IPS DF 6.9 (cell line): ENCODE data around the gene FZR1.

Source experiments
- DNase-seq: peaks from one replicate; pipeline ENCODE4 v3.0.0-alpha.2; 2013; ENCODE audit warnings: low read depth, low spot score
- H3K27ac ChIP-seq: one replicate; pipeline ENCODE4 v1.5.1; 2013; ENCODE audit warnings: low read length, control low read depth
- H3K27me3 ChIP-seq: 2 replicates; pipeline ENCODE4 v1.6.1; 2013; ENCODE audit warnings: mild to moderate bottlenecking, low read length; ENCODE audit not compliant: control insufficient read depth, insufficient read depth
- H3K36me3 ChIP-seq: 2 replicates; pipeline ENCODE4 v1.6.1; 2013; ENCODE audit warnings: low read length; ENCODE audit not compliant: control insufficient read depth, insufficient read depth
- H3K4me1 ChIP-seq: 2 replicates; pipeline ENCODE4 v1.6.1; 2013; ENCODE audit warnings: low read length; ENCODE audit not compliant: control insufficient read depth, insufficient read depth
- H3K4me3 ChIP-seq: 2 replicates; pipeline ENCODE4 v1.5.1; 2013; ENCODE audit warnings: mild to moderate bottlenecking, low read length
- H3K9me3 ChIP-seq: 2 replicates; pipeline ENCODE4 v1.6.1; 2013; ENCODE audit warnings: low read length, inconsistent platforms; ENCODE audit not compliant: control insufficient read depth, insufficient read depth
- WGBS: extraction: QIAGEN DNeasy Blood & Tissue Kit; methylation state at CpG from one replicate; pipeline ENCODE4 v1.1.7; 2013; ENCODE audit warnings: mixed read lengths, missing lambda C conversion rate; ENCODE audit not compliant: insufficient read length, insufficient coverage; 5-methylcytosine and 5-hydroxymethylcytosine counted together

Gene FZR1

DNA sequence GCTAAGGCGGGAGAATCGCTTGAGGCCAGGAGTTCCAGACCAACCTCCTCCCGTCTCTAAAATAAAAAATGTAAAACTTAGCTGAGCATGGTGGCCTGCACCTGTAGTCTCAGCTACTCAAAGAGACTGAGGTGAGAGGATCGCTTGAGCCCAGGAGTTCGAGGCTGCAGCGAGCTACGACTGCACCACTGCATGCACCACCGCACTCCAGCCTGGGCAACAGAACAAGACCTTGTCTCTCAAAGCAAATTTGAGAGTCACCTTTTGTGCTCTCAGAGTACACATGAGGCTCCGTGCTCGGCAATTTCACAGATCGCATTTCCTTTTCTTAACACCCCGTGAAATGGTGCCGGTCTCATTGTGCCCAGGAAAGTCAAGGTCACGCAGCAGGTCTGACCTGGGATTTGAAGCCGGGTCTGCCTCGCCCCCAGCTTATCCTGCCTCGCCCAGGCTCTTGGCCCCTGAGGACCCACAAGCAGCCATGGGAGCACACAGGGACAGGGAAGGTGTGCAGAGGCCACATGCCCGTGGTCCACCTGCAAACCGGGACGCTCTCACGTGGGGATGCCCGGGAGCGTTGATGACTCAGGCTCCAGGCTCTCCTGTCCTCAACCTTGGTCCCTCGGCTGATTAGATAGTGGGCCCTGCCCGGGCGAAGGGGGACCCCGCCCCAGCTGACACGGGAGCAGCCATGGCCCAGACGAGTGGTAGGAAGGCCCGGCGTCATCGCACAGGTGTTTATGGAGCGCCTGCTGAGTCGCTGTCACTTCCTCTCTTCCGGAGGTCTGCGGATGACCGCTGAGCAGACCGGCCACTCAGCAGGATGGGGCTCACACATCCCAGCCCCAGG lies 24.6 kb upstream of the FZR1 start:
- Histone ChIP-seq H3K4me1 (0 out of 2 replicates have a peak, but pooled peaks cover 2% of the 10 kb centered on the region), H3K36me3 (no peaks in the 10 kb centered on the region), H3K27me3 (no peaks in the 10 kb centered on the region), H3K9me3 (no peaks in the 10 kb centered on the region), H3K27ac (no peak overlapping the region), H3K4me3 (no peak overlapping the region)
- no peak for DNase-seq
- no CpG with 5 or more reads among the region's 38 CpGs for WGBS

DNA sequence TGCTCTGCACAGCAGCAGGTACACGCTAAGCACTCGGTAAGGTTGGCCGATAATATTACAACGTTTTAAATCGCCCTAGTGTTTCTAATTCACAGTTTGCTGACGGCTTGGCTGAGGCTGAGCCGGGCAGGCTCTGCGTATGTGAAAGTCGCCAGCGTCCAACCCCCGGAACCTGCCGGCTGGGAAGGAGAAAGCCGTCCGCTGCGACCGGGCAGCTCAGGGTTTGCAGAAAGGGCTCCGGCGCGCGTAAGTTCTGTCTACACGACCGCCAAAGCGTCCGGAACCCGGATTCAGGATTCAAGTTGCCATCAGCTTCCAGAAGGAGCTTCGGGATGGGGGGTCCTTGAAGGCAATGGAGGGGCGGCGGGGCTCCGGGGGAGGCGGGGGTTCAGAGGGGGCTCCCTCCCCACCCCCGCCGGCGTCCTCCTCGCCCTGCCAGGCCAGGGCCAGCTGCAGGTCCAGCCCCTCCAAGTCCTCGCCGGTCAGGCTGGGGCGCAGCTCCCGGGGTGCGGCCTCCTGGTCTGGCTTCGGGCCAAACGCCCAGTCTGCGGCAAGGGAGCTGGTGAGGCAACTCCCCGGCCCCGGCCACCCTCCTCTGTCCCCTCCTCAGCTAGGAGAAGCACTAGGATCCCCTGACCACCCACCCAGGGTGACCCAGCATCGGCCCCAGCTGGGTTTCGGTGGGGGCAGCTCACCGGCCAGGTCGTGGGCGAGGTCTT lies 23.4 kb upstream of the FZR1 start:
- Histone ChIP-seq H3K27ac (no peak overlapping the region), H3K36me3 (no peaks in the 10 kb centered on the region), H3K4me1 (0 out of 2 replicates have a peak, but pooled peaks cover 2% of the 10 kb centered on the region), H3K4me3 (no peak overlapping the region), H3K27me3 (no peaks in the 10 kb centered on the region), H3K9me3 (no peaks in the 10 kb centered on the region)
- WGBS: no CpG with 5 or more reads among the region's 49 CpGs
- DNase-seq: no peak

DNA sequence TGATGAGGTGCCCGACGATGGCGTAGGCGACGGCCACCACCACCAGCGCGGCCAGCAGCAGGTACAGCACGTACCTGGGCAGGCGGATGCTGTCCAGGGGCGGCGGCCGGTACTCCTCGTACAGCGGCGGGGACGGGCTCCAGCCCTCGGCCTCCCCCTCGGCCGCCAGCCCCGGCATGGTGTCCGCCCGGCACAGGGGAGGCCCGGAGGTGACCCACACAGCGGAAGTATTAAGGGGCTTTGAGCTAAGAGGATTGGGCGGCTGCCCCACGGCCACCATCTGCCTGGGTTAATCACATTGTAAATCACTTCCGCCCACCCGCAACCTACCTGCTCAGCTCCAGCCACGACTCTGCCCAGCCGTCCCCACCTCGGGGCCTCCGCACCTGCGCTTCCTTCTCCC lies 22.9 kb upstream of the FZR1 start, which contains the start of gene SMIM44:
SMIM44 (minus strand) TSS at position 216 of the 403 bp plus-strand sequence; CDS start at position 178, 38 bp downstream.
- Histone ChIP-seq H3K27ac (no peak within 1 kb of the TSS), H3K27me3 (no peaks in the 10 kb centered on the region), H3K36me3 (no peaks in the 10 kb centered on the region), H3K4me1 (0 out of 2 replicates have a peak, but pooled peaks cover 2% of the 10 kb centered on the region), H3K9me3 (no peaks in the 10 kb centered on the region), H3K4me3 (no peak within 1 kb of the TSS)
- DNase-seq: no peak
- no CpG with 5 or more reads among the region's 33 CpGs for WGBS

DNA sequence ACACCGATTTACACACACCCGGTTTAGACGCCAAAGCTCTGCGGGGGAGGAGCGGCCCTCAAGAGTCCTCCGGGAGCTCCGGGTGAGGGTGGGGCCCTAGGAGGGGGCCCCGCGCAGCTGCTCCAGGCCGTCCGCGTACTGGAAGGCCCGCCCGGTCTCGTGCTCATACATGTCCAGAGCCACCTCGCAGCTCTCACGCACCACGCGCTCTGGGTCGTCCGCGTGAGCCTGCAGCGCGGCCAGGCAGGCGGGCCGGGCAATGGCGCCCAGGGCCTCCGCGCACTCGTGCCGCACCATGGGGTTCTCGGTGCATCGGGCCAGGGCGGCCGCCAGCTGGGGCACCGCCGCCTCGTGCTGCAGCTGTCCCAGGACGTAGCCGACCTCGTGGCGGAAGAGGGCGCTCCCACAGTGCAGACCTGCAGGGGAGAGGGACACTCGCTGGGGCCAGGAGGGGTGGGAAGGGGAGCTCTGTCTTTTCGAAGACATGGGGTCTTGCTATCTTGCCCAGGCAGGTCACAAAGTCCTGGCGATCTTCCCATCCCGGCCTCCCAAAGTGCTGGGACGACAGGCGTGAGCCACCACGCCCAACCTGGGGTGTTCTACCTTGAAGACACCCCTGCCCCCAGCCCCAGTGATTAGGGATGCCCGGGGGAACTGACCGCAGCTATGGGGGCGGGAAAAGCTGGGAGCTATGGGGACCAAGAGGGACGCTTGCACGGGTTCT lies 14.6 kb upstream of the FZR1 start:
- no peaks in the 10 kb centered on the region for H3K4me1 ChIP-seq
- WGBS: no CpG with 5 or more reads among the region's 55 CpGs
- no peaks in the 10 kb centered on the region for H3K27me3 ChIP-seq
- no peak for DNase-seq
- no peaks in the 10 kb centered on the region for H3K9me3 ChIP-seq
- H3K36me3 ChIP-seq: peaks cover 22% of the 10 kb centered on the region
- H3K4me3 ChIP-seq: no peak overlapping the region
- H3K27ac ChIP-seq: no peak overlapping the region

DNA sequence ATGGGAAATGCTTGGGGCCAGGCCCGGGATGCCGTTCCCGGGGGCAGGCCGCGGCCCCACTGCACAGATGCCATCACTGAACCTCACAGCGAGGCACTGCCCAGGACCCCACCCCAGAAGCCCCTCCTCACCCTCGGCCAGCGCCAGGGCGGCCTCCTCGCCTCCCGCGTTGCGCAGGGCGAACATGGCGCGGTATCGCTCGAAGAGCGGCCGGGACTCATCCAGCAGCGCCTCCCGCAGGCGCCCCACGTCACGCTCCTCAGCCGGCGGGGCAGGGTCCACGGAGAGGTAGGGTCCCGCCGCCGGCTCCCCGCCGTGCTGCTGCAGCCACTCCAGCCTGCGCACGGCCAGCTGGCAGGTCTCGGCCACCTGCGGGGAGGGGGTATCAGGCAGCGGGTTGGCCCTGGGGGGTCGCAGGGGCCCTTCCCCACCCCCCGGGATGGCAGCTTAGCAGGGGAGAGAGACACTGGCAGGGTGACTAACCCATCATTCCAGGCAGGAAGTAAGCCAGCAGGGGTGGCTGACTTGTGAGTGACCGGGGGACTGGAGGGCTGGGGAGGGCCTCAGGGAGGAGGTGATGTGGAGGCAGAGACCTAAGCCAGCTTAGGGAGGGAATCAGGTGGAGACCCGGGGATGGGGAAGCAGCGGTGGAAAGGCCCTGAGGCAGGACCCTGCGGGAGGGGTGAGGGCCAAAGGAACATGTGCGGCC lies 13.8 kb upstream of the FZR1 start:
- no peaks in the 10 kb centered on the region for H3K27me3 ChIP-seq
- no peak overlapping the region for H3K27ac ChIP-seq
- H3K4me1 ChIP-seq: no peaks in the 10 kb centered on the region
- DNase-seq: no peak
- no CpG with 5 or more reads among the region's 45 CpGs for WGBS
- peaks cover 22% of the 10 kb centered on the region for H3K36me3 ChIP-seq
- no peak overlapping the region for H3K4me3 ChIP-seq
- H3K9me3 ChIP-seq: no peaks in the 10 kb centered on the region

DNA sequence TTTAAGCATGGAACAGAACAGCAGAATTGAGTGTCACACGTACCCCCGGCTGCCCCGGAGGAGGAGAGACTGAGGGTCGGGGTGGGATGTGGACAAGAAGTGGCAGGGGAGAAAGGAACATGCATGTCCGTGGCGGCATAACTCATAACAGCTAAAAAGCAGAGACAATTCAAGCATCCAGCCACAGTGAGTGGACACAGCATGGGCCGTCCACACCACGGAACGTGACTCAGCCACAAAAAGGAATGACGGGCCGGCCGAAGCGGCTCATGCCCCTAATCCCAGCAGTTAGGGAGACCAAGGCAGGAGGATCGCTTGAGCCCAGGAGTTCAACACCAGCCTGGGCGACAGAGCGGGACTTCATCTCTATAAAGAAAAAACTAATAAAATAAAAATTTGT lies 13.2 kb upstream of the FZR1 start:
- no peak for DNase-seq
- WGBS: no CpG with 5 or more reads among the region's 16 CpGs
- H3K4me1 ChIP-seq: no peaks in the 10 kb centered on the region
- peaks cover 22% of the 10 kb centered on the region for H3K36me3 ChIP-seq
- no peaks in the 10 kb centered on the region for H3K27me3 ChIP-seq
- H3K9me3 ChIP-seq: no peaks in the 10 kb centered on the region
- no peak overlapping the region for H3K27ac ChIP-seq
- H3K4me3 ChIP-seq: no peak overlapping the region

DNA sequence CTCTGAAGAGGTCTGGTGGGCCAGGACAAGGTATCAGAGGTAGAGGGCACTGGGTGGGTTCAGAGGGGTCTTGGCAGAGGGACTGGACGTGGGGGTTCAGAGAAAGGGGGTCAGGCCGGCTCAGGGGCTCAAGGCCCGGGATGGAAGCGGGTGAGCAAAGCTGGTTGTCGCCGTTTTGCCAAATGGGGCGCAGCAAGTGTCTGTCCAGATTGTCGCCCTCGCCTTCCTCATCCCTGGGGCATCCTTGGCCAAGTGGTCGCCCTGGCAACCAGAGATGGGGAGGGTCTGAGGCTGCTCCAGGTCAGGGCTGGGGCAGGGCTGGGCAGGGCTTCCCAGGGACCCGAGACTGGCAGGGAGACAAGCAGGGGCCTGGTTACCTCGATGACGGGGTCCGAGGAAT lies 12.5 kb upstream of the FZR1 start:
- Histone ChIP-seq H3K27ac (no peak overlapping the region), H3K27me3 (no peaks in the 10 kb centered on the region), H3K4me3 (no peak overlapping the region), H3K36me3 (peaks cover 22% of the 10 kb centered on the region), H3K9me3 (no peaks in the 10 kb centered on the region), H3K4me1 (no peaks in the 10 kb centered on the region)
- DNase-seq: no peak
- no CpG with 5 or more reads among the region's 14 CpGs for whole genome bisulfite sequencing

DNA sequence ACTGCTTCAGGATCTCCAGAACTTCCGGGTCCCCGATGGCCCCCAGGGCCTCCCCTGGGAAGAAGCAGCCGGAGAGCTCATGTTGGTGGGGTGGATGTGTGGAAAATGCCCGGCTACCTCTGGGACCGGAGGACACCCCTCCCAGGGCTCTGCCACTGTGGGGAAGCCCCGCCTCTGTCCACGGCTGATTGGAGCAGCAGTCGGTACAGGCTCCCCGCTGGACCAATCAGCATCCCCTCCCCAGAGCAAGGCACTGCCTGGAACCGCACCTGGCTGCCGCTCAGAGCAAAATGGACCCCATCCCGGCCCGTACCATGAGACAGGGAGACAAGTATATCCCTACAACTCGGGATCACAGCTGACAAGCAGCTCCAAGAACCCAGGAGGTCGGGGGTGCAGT lies 12.1 kb upstream of the FZR1 start:
- Histone ChIP-seq H3K9me3 (no peaks in the 10 kb centered on the region), H3K36me3 (peaks cover 22% of the 10 kb centered on the region), H3K4me1 (no peaks in the 10 kb centered on the region), H3K27ac (no peak overlapping the region), H3K4me3 (no peak overlapping the region), H3K27me3 (no peaks in the 10 kb centered on the region)
- no peak for DNase-seq
- no CpG with 5 or more reads among the region's 15 CpGs for WGBS

DNA sequence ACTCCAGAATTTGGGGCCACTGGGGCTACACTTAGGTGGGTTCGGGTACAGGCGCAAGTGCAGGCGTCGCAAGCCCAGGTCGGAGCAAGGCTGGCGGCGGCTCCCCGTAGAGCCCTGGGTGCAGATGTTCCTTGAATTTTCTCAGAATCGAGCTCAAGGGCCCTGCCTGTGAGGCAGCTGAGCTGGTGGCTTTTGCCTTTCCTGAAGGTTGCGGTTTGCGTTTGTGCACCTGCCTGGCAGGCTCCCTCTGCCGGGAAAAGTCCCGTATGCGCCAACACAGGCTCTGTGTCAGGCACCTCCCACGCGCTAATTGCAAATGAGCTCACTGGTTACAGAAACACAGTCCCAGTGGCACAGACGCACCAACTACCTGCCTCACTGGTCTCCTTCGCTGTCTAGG lies 11.6 kb upstream of the FZR1 start:
- Histone ChIP-seq H3K36me3 (peaks cover 22% of the 10 kb centered on the region), H3K27me3 (no peaks in the 10 kb centered on the region), H3K4me3 (no peak overlapping the region), H3K4me1 (no peaks in the 10 kb centered on the region), H3K9me3 (no peaks in the 10 kb centered on the region), H3K27ac (no peak overlapping the region)
- WGBS: no CpG with 5 or more reads among the region's 18 CpGs
- DNase-seq: no peak
